ENCODE data around the gene MOCOS.

MOCOS gene

GRCh38 chr18:36304723-36305122, 117.4 kb downstream of the MOCOS start:
- no peak for TF ChIP-seq ZBTB7A (IDR thresholded peaks at IDR 0.05; ENCODE audit: low read depth)
- TF ChIP-seq TCF12 (IDR thresholded peaks at IDR 0.05; ENCODE audit: low read depth) = no peak
- no peak for TF ChIP-seq YY1 (IDR thresholded peaks at IDR 0.05; ENCODE audit: low read depth)

- TF ChIP-seq TAF1 (IDR thresholded peaks at IDR 0.05; ENCODE audit: low read depth) (no peak), TCF12 (IDR thresholded peaks at IDR 0.05; ENCODE audit: low read depth) (no peak), NFIC (IDR thresholded peaks at IDR 0.05) (no peak), TEAD4 (IDR thresholded peaks at IDR 0.05) (no peak), USF1 (IDR thresholded peaks at IDR 0.05) (no peak), FOXM1 (IDR thresholded peaks at IDR 0.05; ENCODE audit: borderline replicate concordance, low read depth) (no peak), CREB1 (IDR thresholded peaks at IDR 0.05; ENCODE audit: low read depth) (no peak), ZBTB7A (IDR thresholded peaks at IDR 0.05; ENCODE audit: low read depth) (no peak), EP300 (IDR thresholded peaks at IDR 0.05; ENCODE audit: borderline replicate concordance) (no peak)
Measured at GRCh38 chr18:36305375-36305774, 118.1 kb downstream of the MOCOS start.

GRCh38 chr18:36307513-36307912, 120.2 kb downstream of the MOCOS start:
- TF ChIP-seq USF1 (IDR thresholded peaks at IDR 0.05) = no peak
- TF ChIP-seq TAF1 (IDR thresholded peaks at IDR 0.05; ENCODE audit: low read depth) = no peak
- no peak for TF ChIP-seq TEAD4 (IDR thresholded peaks at IDR 0.05)
- no peak for TF ChIP-seq CEBPB (IDR thresholded peaks at IDR 0.05)
- TF ChIP-seq ZBTB7A (IDR thresholded peaks at IDR 0.05; ENCODE audit: low read depth) = no peak
- no peak for TF ChIP-seq FOXM1 (IDR thresholded peaks at IDR 0.05; ENCODE audit: borderline replicate concordance, low read depth)
- TF ChIP-seq EP300 (IDR thresholded peaks at IDR 0.05; ENCODE audit: borderline replicate concordance) = no peak
- no peak for TF ChIP-seq MAX (IDR thresholded peaks at IDR 0.05)
- TF ChIP-seq TCF12 (IDR thresholded peaks at IDR 0.05; ENCODE audit: low read depth) = no peak
- TF ChIP-seq RAD21 (IDR thresholded peaks at IDR 0.05; ENCODE audit: low read depth) = no peak
- TF ChIP-seq NFIC (IDR thresholded peaks at IDR 0.05) = no peak

GRCh38 chr18:36308711-36309435, 121.6 kb downstream of the MOCOS start:
- TF ChIP-seq RAD21 (IDR thresholded peaks at IDR 0.05; ENCODE audit: low read depth) (no peak), CREB1 (IDR thresholded peaks at IDR 0.05; ENCODE audit: low read depth) (no peak), MAX (IDR thresholded peaks at IDR 0.05) (no peak), YY1 (IDR thresholded peaks at IDR 0.05; ENCODE audit: low read depth) (no peak), USF1 (IDR thresholded peaks at IDR 0.05) (no peak), ZBTB7A (IDR thresholded peaks at IDR 0.05; ENCODE audit: low read depth) (no peak)

GRCh38 chr18:36309436-36310391, 122.4 kb downstream of the MOCOS start:
- no peak for TF ChIP-seq ZBTB7A (IDR thresholded peaks at IDR 0.05; ENCODE audit: low read depth)
- TF ChIP-seq MAX (IDR thresholded peaks at IDR 0.05) = no peak
- no peak for TF ChIP-seq TAF1 (IDR thresholded peaks at IDR 0.05; ENCODE audit: low read depth)
- TF ChIP-seq REST (IDR thresholded peaks at IDR 0.05; ENCODE audit: low read depth) = no peak

- TF ChIP-seq CEBPB (IDR thresholded peaks at IDR 0.05) = no peak
- TF ChIP-seq NFIC (IDR thresholded peaks at IDR 0.05) = no peak
- no peak for TF ChIP-seq TAF1 (IDR thresholded peaks at IDR 0.05; ENCODE audit: low read depth)
- no peak for TF ChIP-seq ZBTB7A (IDR thresholded peaks at IDR 0.05; ENCODE audit: low read depth)
- no peak for TF ChIP-seq EGR1 (IDR thresholded peaks at IDR 0.05)
- no peak for TF ChIP-seq EP300 (IDR thresholded peaks at IDR 0.05; ENCODE audit: borderline replicate concordance)
- TF ChIP-seq TCF12 (IDR thresholded peaks at IDR 0.05; ENCODE audit: low read depth) = no peak
Measured at GRCh38 chr18:36311026-36311570, 123.8 kb downstream of the MOCOS start.
